Fibroblast of skin of back (primary cell): ENCODE results near the gene JSRP1.

ENCODE experiments used
- DNase-seq: peaks from one replicate; pipeline ENCODE4 v3.0.0-alpha.2; 2013

JSRP1 gene

DNA sequence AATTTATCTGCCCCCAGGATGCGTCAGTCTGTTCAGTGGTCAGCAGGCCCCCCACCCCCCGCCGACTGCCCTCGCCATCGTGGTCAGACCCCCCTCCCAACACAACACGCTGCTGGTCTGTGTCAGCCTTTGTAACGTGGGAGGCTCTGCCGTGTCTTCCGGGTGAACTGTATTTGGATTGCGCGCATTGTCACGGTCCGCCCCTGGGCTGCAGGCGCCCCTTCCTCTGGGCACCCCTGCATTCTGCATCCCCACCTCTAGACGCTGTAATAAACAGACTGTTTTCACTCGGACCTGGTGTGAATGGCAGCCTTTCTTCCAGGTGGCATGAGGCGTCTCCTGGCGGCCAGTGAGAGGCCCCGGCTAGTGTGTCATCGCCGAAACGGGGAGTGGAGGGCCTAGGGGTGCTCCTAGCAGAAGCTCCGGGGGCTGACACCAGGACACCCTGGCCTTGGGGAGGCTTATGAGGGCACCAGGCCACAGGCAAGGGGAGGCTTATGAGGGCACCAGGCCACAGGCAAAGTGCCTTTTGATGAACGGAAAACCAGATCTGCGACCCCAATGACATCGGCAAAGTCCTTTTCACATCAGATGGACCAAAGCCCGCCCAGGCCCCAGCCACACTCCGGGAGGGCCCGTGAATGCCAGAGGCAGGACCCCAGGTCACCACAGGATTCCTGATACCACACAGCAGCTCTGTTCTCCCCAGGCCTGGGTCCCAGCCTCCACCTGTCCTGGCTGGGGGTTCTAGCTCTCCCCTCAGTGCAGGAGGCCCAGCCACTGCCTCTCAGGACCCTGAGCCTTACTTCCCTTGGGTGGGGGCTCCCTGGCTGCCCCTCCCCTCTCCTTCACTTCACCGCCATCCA is 23.7 kb downstream of the JSRP1 start:
- DNase-seq: no peak

DNA sequence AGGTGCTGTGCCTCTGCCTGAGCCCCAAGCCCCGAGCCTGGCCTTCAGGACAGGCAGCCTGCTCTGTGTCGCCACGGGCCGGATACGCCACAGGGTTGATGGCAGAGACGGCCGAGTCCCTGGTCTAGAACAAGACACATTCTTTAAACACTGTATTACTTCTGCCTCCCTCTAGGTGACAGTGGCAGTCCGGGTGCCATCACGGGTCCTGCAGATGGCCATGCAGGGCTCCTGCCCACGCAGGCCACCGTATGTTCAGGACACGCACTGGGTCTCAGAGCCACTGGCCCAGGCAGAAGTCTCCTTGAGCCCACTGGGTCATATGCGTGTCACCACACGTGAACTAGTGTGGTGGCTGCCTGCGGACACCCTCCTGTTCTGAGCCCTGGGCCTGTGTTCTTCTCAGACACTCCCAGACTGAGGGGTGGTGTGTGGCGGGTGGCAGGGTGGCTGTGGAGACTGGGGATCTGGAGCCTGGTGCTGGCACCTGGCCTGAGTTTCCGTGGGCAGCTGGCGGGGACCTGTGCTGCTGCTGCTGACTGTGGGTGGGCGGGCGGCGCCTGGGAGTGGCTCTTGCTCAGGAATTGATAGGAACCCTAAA is 24.5 kb downstream of the JSRP1 start:
- no peak for DNase-seq

DNA sequence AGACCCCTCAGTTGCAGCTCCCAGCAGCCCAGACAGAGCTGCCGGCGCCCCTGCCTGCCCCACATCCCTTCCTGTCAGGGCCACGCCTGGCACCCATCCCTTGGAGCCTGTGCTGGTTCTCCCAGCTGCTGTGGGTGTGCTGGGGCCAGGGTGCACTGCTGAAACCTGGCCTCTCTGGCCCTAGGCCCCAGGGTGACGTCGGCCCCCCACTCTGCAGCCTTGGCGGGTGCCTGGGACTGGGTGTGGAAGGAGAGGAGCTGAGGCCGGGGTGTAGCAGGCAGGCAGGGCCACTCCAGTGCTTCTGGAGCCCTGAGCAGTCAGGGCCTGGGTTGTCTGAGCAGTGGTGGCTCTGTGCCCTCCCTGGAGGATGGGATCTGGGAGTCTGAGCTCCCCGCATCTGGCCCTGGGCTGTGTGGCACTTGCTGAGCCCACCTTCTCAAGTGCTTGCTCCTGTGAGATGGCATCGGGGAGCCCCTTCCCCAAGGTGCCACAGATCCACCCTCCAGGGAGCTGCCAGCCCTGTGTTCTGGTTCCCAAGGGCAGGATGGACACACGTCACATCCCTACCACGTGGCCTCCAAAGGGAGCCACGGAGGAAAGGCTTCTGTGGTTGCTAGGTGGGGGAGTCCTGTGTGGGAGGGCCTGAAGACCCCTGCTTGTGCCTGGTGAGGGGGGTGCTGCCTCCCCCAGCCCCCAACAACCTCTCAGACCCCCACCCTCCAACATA is 25.2 kb downstream of the JSRP1 start:
- no peak for DNase-seq

GRCh38 chr19:2230033-2230531 is 26.1 kb downstream of the JSRP1 start:
- no peak for DNase-seq

- no peak for DNase-seq
Measured at GRCh38 chr19:2229103-2230032, 26.8 kb downstream of the JSRP1 start.

DNA sequence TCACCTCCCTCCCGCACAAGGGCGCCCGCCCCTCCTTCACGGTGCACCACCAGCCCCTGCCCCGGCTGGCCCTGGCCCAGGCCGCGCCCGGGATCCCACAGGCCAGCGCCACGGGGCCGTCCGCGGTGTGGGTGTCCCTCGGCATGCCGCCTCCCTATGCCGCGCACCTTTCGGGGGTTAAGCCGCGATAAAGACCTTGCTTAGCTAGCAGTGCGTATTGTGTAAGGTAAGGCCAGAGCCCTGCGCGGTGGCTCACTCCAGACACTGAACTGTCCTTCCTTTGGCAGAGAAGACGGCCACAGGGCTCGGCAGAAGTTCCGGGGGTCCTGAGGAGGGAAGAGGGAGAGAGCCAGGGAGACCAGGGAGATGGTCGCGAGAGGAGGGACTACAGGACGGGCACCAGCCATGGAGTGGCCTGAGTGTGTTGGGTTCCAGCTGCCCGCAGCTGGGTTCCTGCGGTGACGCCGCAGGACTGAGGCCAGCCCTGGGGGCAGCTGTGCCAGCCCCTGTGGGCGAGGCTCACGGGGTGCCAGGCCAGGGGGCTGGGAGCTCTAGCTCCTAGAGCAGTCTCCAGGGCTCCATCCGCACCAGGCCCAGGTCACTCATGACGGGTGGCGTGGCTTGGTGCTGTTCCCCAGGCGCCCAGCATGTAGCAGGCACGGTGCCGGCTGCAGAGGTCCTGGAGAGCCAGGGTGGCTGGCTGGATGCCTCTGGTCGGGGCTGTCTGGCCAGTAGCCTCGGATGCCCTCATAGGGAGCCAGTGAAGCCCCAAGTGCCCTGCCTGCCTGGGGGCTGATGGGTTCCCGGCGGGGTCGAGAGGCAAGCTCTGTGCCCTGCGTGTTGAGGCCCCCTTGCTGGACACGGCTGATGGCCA is 27.8 kb downstream of the JSRP1 start:
- no peak for DNase-seq

DNA sequence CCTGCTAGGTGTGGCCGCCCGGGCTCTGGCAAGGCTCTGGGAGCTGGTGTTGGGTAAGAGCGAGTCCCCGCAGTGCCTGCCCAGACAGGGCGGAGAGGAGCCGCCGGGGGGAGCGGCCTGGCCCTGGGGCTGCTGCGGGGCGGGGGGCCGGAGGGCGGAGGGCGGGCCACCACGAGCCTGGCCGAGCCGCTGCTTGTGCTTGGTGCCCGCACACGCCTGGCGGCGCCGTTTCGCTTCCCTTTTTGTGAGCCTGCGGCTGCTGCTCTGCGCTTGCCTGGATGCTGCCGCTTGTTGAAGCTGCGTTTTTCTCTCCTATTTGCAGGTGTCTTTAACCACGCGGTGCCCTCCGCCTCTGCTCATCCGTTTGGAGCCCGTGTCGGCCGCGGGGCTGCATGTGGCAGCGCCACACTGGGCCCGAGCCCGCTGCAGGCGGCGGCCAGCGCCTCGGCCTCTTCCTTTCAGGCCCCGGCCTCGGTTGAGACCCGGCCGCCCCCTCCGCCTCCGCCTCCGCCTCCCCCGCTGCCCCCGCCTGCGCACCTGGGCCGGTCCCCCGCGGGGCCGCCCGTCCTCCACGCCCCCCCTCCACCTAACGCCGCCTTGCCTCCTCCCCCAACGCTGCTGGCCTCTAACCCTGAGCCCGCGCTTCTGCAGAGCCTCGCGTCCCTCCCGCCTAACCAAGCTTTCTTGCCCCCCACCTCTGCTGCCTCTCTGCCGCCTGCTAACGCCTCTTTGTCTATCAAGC is 28.6 kb downstream of the JSRP1 start:
- no peak for DNase-seq

DNA sequence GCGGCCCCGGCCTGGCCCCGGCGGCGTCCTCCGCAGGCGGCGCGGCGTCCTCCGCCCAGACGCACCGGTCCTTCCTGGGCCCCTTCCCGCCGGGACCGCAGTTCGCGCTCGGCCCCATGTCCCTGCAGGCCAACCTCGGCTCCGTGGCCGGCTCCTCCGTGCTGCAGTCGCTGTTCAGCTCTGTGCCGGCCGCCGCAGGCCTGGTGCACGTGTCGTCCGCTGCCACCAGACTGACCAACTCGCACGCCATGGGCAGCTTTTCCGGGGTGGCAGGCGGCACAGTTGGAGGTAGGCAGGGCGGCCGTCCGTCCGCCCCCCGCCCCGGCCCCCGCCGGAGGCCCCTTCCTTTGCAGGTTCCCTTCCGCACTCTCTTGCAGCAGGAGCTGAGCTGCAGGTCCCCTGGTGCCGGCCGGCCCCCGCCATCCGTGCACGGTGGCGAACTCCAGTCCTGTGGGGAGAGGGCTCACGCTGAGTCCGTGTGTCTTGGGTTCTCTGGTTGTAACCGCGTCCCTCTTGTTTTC is 29.3 kb downstream of the JSRP1 start:
- no peak for DNase-seq

DNA sequence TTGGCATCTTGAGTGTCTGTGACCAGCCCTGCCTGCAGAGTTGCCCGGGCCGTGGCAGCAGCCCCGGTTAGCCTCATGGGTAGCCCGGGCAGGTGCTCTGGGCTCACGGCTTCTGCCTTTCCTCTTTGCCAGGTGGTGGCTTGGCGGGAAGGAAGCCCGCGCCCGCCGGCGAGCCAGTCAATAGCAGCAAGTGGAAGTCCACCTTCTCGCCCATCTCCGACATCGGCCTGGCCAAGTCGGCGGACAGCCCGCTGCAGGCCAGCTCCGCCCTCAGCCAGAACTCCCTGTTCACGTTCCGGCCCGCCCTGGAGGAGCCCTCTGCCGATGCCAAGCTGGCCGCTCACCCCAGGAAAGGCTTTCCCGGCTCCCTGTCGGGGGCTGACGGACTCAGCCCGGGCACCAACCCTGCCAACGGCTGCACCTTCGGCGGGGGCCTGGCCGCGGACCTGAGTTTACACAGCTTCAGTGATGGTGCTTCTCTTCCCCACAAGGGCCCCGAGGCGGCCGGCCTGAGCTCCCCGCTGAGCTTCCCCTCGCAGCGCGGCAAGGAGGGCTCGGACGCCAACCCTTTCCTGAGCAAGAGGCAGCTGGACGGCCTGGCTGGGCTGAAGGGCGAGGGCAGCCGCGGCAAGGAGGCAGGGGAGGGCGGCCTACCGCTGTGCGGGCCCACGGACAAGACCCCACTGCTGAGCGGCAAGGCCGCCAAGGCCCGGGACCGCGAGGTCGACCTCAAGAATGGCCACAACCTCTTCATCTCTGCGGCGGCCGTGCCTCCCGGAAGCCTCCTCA is 30.0 kb downstream of the JSRP1 start:
- DNase-seq: no peak

- no peak for DNase-seq
Measured at GRCh38 chr19:2225415-2226050, 30.7 kb downstream of the JSRP1 start.

DNA sequence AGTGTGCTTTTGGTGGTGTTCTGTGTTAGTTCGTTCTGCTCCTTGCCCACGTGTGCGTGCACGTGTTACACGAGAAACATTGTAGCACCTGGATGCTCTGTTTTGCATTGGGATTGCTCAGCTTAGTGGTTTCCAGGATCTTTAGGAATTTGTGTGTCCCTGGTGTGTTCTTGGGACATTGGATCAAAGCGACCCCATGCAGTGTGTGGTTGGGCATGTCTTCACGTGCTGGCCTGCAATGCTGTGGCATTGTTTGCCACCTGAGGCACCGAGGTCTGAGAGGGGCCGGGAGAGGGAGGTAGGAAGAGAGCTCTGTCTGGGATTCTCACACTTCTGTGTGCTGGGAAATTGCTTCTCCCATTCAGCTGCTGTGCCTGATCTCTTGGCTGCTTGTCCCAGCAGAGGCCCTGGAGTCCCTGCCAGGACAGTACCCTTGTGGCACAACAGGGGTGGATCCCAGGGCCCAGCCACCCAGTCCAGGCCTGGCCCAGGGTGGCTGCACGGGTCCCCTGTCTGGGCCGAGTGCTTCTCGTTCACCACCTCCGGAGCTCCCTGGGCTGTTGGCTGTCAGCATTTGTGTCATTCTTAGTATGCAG is 31.4 kb downstream of the JSRP1 start:
- DNase-seq: no peak

DNA sequence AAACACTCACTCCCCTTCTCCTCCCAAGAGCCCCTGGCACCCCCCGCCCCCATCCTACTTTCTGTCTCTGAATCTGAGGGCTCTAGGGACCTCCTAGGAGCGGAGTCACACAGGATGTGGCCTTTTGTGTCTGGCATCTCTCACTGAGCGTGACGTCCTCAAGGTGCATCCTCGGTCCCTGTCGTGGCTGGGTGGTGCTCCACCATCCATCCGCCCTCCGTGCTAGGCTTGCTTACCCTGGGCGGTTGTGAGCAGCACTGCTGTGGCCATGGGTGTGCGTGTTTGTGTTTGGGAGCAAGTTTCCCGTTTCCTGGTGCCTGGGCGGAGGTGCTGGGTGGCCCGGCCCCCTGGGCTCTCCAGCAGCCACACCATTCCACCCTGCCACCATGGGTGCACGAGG is 32.3 kb downstream of the JSRP1 start:
- no peak for DNase-seq

DNA sequence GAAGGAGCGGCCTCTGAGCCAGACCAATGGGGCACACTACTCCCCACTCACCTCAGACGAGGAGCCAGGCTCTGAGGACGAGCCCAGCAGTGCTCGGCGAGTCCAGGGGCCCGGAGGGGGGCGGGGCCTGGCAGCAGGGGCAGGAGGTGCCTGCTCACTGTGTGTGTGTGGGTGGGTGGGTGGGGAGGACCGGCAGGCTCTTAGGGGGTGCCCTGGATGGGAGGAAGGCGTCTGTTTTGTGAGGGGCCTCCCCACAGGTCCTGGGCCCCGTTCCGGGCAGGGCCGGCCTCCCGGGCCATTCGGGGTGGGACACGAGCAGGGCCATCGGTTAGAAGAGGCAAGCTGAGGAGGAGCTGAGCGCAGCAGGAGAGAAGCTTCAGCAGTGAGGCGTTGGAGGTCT is 32.8 kb downstream of the JSRP1 start:
- DNase-seq: no peak

DNA sequence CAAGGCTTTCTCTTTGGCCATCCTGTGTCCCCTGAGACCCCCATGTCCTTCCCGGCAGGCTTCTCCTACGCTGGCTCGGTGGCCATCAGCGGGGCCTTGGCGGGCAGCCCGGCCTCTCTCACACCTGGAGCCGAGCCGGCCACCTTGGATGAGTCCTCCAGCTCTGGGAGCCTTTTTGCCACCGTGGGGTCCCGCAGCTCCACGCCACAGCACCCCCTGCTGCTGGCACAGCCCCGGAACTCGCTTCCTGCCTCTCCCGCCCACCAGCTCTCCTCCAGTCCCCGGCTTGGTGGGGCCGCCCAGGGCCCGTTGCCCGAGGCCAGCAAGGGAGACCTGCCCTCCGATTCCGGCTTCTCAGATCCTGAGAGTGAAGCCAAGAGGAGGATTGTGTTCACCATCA is 34.3 kb downstream of the JSRP1 start:
- DNase-seq: no peak

DNA sequence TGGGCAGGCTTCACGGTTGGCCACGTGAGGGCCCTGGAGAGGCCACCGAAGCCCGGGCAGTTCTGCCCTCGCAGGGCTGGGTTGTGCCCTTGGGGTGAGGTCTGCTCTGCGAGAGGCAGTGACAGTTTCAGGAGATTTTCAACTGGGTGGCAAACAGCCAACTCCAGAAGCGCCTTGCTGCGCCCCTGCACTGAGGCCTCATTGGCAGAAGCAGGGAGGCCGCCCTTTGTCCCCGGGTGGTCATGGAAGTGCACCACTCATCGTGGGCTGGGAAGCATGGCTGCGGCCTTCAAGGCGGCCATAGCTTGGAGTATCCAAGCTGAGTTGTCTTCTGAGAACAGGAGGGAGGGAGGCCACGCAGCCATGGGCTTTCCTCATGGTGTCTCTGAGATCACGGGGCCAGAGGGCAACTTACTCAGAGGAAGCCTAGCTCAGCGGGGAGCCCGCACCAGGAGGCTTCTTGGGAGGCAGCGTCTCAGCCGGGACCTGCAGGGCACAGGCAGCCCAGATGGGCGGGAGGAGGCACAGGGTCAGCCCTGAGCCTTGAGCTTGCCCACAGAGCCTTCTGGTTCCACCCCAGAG is 34.9 kb downstream of the JSRP1 start:
- no peak for DNase-seq

DNA sequence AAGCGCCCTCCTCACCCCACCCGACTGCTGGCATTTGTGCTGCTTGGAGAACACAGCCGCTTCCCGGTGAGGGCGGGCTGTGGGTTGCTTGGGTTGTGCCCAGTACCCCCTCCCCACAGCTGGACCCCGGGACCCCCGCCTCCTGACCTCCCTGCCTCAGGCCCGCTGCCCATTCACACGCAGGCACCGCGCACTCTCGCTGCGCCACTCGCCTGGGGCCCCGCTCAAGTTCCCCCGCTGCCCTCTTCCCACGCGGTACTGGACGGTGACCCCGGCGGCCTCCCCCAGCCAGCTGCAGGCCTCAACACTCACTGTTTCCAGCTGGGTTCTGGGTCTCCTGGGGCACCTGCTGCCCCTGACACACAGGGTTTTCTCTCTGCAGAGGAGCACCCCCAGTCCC is 36.5 kb downstream of the JSRP1 start:
- DNase-seq: no peak

DNA sequence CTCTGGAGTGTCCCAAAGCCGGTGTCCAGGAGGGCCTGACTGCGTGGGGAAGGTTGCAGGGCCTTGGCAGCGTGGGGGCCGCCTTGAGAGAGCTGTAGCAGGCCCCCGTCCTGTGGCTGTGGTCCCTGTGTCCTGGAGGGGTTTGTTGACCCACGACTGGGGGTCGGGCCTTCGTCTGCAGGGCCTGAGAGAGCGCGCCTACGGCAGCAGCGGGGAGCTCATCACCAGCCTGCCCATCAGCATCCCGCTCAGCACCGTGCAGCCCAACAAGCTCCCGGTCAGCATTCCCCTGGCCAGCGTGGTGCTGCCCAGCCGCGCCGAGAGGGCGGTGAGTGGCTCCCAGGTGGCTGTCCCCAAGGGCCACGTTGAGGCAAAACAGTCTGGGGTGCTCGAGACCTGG is 38.6 kb downstream of the JSRP1 start:
- DNase-seq: no peak
